Mesodermal cell (in vitro differentiated cells): Measurements from ENCODE around the gene IAPP.
"Not testable (repeated sequence)": the region's sequence is repeated elsewhere in the genome, so short reads cannot be mapped to it uniquely, and the experiment has no call there.

Source experiments
- H3K27ac ChIP-seq: 2 replicates; pipeline ENCODE4 v1.7.0; 2013; ENCODE audit warnings: mild to moderate bottlenecking, low read depth, low read length, moderate library complexity; ENCODE audit not compliant: severe bottlenecking
- H3K36me3 ChIP-seq: 2 replicates; pipeline ENCODE4 v1.7.1; 2013; ENCODE audit warnings: mild to moderate bottlenecking, low read length, moderate library complexity; ENCODE audit not compliant: control insufficient read depth, insufficient read depth
- H3K4me1 ChIP-seq: one replicate; pipeline ENCODE4 v1.7.1; 2013; ENCODE audit warnings: mild to moderate bottlenecking, low read length; ENCODE audit not compliant: insufficient read depth, control insufficient read depth, poor library complexity, severe bottlenecking
- H3K4me3 ChIP-seq: 2 replicates; pipeline ENCODE4 v1.7.0; 2013; ENCODE audit warnings: low read length, control low read depth, mild to moderate bottlenecking; ENCODE audit not compliant: insufficient read depth, poor library complexity, severe bottlenecking; ENCODE audit errors: extremely low read depth
- H3K9me3 ChIP-seq: 2 replicates; pipeline ENCODE4 v1.7.1; 2013; ENCODE audit warnings: mild to moderate bottlenecking, low read length, moderate library complexity; ENCODE audit not compliant: control insufficient read depth
- WGBS, 2 experiments: methylation state at CpG; one replicate each; pipeline ENCODE4 v1.1.5; 2013; ENCODE audit warnings: missing lambda C conversion rate in 2 of 2; ENCODE audit not compliant: insufficient coverage in 2 of 2; 5-methylcytosine and 5-hydroxymethylcytosine counted together

Gene IAPP

DNA sequence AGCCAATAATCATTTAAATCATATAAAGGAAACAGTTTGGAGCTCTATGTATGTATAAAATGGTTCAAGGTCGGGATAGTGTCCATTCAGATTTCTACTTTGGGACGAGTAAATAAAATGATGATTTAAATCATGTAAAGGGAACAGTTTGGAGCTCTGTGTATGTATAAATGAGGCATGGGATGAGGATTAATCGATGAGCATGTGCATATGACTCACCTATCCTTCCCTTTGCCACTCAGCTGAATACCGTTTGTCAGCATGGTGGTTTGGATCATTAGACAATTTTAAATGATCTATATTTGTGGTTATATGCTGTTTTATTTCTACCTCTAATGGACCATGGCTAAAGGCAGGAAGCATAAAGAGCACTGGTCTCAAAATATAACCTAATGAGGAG, 30.9 kb upstream of the IAPP start:
- no peaks in the 10 kb centered on the region for H3K9me3 ChIP-seq
- no peaks in the 10 kb centered on the region for H3K4me1 ChIP-seq
- no peak overlapping the region for H3K4me3 ChIP-seq
- no peak overlapping the region for H3K27ac ChIP-seq
- 80 to 100% methylated on average over 3 of the region's 4 CpGs for WGBS, 2 experiments
- no peaks in the 10 kb centered on the region for H3K36me3 ChIP-seq

DNA sequence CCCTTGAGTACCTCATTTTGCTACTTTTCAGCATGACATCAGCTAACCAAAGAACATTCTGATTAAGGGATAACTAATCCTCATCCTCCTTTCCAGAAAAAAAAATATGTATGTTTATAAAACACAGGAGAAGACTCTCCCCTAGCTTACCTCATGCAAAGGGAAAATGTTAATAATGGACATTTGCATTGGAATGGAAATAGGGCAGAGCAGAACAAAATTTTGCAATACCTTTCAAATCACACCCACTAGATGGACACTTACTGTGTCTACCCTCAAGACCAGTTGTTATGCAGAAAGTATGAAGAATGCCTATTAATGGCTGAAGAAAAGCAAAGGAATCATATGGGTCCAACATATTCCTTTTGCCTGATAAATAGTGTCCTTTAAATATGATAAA, 29.1 kb upstream of the IAPP start:
- no peaks in the 10 kb centered on the region for H3K36me3 ChIP-seq
- no peaks in the 10 kb centered on the region for H3K9me3 ChIP-seq
- H3K4me3 ChIP-seq = no peak overlapping the region
- H3K4me1 ChIP-seq = no peaks in the 10 kb centered on the region
- H3K27ac ChIP-seq = no peak overlapping the region

DNA sequence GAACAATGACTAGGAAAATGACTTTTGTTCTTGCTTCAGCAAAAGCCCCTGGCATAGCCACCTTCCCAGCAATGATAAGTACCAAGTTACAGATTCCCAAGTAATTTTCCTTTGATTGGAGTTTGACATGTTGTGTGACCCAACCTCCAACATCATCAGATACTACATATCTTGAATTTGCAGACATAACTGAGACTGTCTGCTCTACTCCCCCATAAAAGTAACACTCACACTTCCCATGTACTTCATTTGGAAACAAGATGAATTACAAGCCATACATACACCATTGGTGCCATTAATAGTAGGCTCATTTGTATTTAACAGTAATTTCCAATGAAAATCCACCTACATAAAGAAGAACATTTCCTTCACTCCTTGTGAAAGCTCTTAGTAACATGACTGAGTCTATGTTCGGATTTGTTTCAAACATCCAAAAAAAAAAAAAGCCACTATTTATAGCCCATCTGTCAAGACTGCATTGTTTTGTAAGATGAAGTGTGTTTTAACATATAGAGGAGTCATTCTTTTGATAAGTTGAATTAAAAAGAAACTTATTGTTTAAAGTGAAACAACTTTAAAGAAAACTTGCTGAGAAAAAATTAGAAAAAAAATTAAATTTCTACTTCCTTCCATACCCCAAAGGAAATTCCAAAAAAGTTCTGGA, 26.0 kb upstream of the IAPP start:
- no CpG with 5 or more reads among the region's 1 CpG for WGBS, 2 experiments
- Histone ChIP-seq H3K4me3 (no peak overlapping the region), H3K36me3 (no peaks in the 10 kb centered on the region), H3K4me1 (no peaks in the 10 kb centered on the region), H3K9me3 (no peaks in the 10 kb centered on the region), H3K27ac (no peak overlapping the region)

DNA sequence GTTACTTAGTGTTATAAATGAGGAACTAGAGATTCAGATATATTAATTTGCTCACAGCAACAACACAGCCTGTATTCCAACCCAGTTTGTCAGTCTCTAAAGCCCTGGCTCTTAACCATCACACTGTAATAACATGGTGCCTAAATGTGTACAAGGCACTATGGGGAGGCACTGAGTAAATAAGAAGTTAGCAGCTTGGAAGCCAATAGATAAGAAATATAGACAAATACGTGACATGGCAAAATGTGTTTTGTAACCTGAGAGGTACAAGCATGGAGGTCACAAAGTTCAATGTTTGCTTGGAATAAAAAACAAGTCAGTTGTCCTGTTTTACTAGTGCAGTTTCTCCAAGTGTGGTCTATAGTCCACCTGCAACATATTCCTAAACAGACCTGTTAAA, 21.7 kb upstream of the IAPP start:
- WGBS, 2 experiments = 64 to 88% methylated on average over 1 of the region's 1 CpG
- H3K36me3 ChIP-seq = no peaks in the 10 kb centered on the region
- no peak overlapping the region for H3K4me3 ChIP-seq
- no peaks in the 10 kb centered on the region for H3K4me1 ChIP-seq
- H3K9me3 ChIP-seq = no peaks in the 10 kb centered on the region
- H3K27ac ChIP-seq = no peak overlapping the region

DNA sequence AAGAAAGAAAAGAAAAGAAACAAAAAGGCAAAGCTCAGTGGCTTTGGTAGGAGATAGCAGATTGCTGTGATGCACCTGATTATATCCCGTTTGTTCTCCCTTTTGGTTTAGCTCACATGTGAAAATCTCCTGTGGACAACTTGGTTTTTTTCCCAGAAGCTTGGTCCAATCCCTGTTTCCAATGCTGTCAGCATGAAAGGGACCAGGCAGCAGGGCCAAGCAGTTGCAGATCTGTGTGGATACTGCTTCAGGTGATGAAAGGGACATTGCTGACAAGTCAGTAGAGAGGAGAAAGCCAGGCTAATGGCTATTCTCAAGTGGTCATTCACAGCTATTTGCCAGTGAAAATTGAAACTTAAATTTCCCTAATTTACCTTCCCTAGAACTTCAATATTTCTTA, 19.2 kb upstream of the IAPP start:
- WGBS, 2 experiments = 69 to 92% methylated on average over 1 of the region's 1 CpG
- no peak overlapping the region for H3K4me3 ChIP-seq
- no peak overlapping the region for H3K27ac ChIP-seq
- no peaks in the 10 kb centered on the region for H3K9me3 ChIP-seq
- no peaks in the 10 kb centered on the region for H3K36me3 ChIP-seq
- H3K4me1 ChIP-seq = no peaks in the 10 kb centered on the region

DNA sequence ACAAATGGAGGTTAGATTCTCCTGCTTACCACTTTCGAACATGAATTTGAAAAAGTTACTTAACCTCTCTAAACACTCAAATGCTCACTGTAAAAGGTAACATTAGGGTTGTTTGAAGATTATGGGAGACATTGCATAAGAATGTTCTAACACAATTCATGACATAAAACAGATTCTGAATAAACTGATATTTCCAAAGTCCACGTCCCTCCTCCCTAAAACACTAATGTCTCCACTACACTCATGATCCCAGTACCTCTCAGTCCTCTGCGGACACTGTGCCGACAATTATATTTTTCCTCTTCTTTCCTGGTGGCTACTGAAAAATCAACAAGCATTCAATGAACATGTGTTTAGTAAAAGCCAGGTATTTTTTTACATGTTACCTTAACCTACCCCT, 18.8 kb upstream of the IAPP start:
- Histone ChIP-seq H3K9me3 (no peaks in the 10 kb centered on the region), H3K27ac (no peak overlapping the region), H3K4me1 (no peaks in the 10 kb centered on the region), H3K4me3 (no peak overlapping the region), H3K36me3 (no peaks in the 10 kb centered on the region)
- 93 to 94% methylated on average over 2 to 3 of the region's 4 CpGs for WGBS, 2 experiments

DNA sequence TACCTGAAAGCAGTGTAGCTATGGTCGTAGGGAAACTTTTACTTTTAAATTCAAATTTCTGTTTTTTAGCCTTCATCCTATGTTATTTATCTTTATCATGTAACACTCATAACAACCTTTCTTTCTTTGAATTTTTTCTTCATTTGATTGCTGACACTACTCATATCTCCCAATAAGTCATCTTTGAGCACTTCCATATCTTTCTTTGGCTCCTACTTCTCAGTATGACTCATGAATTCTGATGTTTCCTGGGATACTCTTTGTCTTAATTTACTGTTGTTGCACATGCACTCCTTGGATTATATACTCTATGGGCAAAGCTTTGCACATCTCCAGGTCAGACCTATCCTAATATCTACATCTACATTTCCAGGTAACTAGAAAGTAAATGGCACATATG, 18.1 kb upstream of the IAPP start:
- Histone ChIP-seq H3K9me3 (no peaks in the 10 kb centered on the region), H3K36me3 (no peaks in the 10 kb centered on the region), H3K27ac (no peak overlapping the region), H3K4me3 (no peak overlapping the region), H3K4me1 (no peaks in the 10 kb centered on the region)
- 90% methylated on average over 1 of the region's 1 CpG; no CpG with 5 or more reads in 1 of the 2 experiments for WGBS, 2 experiments

DNA sequence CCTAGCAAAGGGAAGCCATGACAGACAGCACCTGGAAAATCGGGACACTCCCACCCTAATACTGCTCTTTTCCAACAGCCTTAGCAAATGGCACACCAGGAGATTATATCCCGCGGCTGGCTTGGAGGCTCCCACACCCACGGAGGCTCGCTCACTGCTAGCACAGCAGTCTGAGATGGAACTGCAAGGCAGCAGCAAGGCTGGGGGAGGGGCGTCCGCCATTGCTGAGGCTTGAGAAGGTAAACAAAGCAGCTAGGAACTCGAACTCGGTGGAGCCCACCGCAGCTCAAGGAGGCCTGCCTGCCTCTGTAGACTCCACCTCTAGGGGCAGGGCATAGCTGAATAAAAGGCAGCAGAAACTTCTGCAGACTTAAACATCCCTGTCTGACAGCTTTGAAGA, 12.1 kb upstream of the IAPP start:
- WGBS, 2 experiments = 78 to 80% methylated on average over 7 to 8 of the region's 10 CpGs
- not testable (repeated sequence) for H3K4me3 ChIP-seq, H3K9me3 ChIP-seq, H3K4me1 ChIP-seq, H3K36me3 ChIP-seq, H3K27ac ChIP-seq

DNA sequence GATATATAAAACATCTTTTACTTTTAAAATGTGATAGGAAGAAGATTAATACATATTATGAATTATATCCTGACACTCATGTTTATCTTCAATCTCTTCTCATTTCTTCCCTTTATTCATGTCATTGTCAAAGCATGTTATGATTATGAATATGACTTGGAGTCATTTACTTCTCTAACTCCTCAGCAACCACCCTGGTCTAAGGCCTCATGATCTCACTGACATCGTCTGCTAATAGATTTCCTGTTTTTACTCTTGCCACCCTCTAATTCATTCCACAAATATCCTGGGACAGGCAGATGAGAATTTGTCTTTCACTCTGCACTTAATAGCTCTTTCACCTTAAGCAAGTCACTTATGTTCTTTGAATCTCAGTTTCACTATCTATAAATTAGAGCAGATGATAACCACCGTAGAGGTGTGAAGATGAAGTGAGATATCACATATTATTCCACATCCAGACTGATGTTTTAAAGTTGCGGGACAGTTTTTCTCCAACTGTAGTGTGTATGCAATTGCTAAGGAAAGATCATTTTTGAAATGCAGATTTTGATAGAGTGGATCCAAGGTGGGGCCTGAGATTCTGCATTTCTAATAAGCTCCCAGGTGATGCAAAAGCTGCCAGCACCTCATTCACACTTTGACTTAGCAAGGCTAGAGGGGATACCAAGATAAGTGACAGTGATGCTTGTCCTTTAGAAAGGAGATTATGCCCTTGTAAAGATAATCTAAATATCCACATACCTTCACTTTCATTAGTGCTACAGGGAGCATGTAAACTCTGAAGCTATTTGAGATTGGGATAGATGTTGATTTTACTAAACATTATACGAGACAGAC, 3.3 kb upstream of the IAPP start:
- Histone ChIP-seq H3K9me3 (no peaks in the 10 kb centered on the region), H3K4me1 (no peaks in the 10 kb centered on the region), H3K36me3 (no peaks in the 10 kb centered on the region), H3K27ac (no peak overlapping the region), H3K4me3 (no peak overlapping the region)
- WGBS, 2 experiments = 44 to 83% methylated on average over 1 of the region's 4 CpGs

DNA sequence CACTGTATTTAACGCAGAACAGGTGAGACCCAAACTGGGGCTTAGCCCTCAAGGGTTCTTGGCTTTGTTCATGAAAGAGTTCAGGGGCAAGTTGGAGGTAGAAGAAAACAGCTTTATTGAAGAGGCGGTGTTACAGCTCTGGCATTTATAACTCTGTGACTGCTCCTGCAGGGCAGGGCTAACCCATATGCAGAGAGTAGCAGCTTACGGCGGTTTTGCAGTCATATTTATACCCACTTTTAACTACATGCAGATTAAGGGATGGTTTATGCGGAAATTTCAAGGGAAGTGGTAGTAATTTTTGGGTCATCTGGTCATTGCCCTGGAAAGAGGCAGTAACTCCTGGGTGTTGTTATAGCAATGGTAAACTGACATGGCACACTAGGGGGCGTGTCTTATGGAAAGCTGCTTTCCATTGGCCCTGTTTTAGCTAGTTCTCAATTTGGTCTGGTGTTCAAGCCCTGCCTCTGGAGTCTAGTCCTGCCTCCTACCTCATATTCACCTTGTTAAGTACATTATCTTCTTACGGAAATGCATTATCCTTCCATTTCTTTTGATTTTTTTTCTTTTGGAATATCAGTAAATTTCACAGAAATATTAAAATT, 1.8 kb upstream of the IAPP start:
- 90 to 91% methylated on average over 3 of the region's 7 CpGs for WGBS, 2 experiments

DNA sequence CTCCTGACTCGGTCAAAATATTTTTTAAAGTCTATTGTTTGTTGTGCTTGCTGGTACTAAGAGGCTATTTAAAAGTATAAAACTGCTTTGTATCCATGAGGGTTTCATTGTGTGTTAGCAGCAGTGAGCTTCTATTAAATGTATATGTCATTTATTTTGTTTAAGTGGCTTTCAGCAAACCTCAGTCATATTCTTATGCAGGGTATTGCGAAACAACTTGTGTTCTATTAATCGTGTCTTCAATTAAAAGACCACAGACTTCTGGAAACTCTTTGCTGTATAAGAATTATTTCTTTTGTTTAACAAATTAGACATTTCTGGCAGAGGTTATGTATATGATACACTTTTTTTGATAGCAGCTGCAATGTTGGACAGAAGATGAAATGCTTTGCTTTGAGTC, 6.5 kb downstream of the IAPP start:
- WGBS, 2 experiments = 88% methylated on average over 1 of the region's 3 CpGs; no CpG with 5 or more reads in 1 of the 2 experiments
- H3K4me3 ChIP-seq = no peak overlapping the region

More for the DNA sequence above, 1.8 kb upstream of the IAPP start:
- H3K4me3 ChIP-seq = no peak overlapping the region
- H3K9me3 ChIP-seq = no peaks in the 10 kb centered on the region
- H3K36me3 ChIP-seq = no peaks in the 10 kb centered on the region
- H3K4me1 ChIP-seq = no peaks in the 10 kb centered on the region
- H3K27ac ChIP-seq = no peak overlapping the region

More for the DNA sequence above, 6.5 kb downstream of the IAPP start:
- Histone ChIP-seq H3K4me1 (no peaks in the 10 kb centered on the region), H3K9me3 (no peaks in the 10 kb centered on the region), H3K27ac (no peak overlapping the region), H3K36me3 (no peaks in the 10 kb centered on the region)
